ENCODE results near the gene SLC39A1.

Gene SLC39A1

GRCh38 chr1:153973525-153973924 is 10.2 kb upstream of the SLC39A1 start:
- DNase-seq: no peak

GRCh38 chr1:153973071-153973470 is 9.7 kb upstream of the SLC39A1 start:
- no peak for DNase-seq

DNA sequence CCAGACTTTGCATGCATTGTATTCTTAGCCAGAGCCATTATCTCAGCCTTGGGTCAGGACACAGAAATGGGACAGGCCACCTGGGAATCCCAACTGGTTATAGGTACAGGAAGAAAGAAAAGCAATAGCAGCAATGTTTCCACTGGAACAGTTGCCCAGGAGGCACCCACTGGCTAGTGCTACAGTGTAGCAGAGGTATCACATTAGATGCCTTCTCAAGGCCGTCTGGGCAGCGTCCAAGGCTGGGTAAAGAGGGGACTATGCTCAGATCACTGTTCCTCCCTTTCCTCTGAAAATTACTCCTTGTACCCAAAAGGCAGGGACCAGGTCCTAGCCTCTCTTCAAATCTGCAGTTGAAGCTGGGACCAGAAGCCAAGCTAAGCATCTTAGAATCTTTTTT is 7.0 kb upstream of the SLC39A1 start:
- no peak for DNase-seq

DNA sequence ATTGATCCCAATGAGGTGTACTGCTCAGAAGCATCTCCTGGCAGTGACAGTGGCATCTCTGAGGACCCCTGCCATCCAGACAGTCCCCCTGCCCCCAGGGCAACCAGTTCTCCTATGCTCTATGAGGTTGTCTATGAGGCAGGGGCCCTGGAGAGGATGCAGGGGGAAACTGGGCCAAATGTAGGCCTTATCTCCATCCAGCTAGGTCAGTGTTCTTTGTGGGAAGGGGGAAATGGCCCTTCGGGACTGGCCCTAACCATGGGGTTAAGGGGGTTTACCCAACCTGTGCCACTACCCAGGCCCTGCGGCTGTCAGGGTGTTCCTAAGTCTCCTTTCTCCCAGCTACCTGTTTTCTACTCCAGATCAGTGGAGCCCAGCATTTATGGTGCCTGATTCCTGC is 5.6 kb upstream of the SLC39A1 start:
- DNase-seq: no peak

DNA sequence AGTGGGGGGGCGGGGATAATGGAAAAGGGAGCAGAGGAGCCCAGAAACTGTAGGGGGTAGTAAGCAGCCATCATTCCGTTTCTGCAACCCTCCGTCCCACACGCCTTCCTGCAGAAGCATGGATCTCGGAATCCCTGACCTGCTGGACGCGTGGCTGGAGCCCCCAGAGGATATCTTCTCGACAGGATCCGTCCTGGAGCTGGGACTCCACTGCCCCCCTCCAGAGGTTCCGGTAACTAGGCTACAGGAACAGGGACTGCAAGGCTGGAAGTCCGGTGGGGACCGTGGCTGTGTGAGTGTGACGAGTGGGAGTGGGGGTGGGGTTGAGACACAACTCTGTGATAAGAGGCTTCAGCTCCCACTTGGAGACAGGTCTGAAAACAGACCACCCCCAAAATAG is 5.1 kb upstream of the SLC39A1 start:
- no peak for DNase-seq

DNA sequence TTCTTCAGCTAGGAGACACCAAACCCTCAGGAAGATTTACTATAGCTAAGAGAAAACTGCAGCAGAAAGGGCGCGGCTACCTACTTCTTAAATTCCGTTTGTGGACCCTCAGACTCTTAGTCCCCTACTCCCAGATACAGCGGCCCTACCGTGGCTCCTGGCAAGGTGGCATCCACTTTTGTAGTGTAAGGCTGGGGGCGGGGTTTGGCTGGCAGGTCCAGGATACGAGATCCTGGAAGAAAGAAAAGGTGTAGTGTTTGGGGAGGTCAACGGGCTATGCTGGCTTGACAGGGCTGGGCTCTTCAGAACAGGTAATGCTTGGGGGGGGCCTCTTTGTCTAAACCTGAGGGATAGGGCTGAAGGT is 4.6 kb upstream of the SLC39A1 start:
- DNase-seq: no peak

DNA sequence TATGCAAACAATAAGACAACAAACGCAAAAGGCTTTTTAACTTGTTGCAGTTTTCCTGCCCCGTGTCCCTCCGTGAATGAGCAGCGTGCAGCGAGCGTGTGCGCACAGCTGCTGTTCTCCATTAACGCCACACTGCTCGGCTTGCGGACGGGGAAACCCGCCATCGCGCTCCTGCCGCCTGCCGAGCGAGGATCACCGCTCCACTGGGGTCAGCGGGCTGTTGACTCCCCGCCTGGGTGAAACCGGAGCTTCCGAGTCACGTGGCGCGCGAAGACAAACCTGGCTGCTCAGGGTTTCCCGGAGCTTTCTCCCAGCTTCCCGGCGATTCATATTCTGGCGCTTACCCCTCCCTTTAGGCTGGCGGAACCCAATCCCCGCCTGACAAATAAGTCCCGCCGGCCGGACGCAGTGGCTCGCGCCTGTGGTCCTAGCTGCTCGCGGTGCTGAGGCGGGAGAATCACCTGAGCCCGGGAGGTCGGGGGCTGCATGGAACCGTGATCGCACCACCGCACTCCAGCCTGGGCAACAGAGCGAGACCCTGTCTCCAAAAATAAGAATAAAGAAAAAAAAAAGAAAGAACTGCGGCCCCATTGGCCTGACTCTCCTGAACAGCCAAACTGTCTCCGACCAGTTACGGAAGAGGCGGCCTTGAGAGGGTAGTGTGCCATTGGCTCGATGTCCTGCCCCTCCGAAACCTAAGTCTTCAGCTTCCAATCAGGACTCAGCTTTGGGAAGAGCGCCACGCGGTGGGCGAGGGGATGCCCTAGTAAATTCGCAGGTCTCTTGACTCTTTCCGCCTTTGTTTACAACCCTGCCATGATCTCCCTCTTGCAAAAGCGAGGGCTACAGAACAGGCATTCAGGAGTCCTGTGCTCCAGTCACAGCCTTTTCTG is 4.0 kb upstream of the SLC39A1 start, which contains the start of gene CREB3L4:
TSS of gene CREB3L4 (plus strand) at position 796 of the 893 bp plus-strand sequence. CDS start 624 bp downstream, outside the sequence.
- DNase-seq: peak; percentile 98

DNA sequence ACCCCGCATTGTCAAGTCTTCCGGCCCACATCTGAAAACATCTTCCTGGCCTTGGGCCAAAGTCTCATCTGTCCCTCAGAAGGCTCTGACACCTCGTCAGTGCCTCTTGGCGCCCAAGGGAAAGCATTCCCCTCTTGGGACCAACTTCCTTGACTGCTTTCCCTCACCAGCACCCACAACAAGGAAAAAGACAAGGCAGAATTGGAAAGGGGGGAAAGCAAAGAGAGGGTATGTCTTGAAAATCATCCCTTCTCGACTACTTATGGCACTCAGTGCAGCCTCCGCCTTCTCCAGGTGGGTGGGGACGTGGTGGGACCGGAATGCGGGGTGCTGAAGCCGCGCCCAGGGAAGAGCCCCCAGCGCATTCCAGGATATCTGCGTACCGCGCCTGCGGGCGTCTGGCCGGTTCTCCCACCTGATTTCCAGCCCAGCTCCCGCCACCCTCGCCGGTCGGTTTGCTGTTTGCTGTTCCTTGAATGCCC is 554 bp upstream of the SLC39A1 start:
- DNase-seq: no peak

DNA sequence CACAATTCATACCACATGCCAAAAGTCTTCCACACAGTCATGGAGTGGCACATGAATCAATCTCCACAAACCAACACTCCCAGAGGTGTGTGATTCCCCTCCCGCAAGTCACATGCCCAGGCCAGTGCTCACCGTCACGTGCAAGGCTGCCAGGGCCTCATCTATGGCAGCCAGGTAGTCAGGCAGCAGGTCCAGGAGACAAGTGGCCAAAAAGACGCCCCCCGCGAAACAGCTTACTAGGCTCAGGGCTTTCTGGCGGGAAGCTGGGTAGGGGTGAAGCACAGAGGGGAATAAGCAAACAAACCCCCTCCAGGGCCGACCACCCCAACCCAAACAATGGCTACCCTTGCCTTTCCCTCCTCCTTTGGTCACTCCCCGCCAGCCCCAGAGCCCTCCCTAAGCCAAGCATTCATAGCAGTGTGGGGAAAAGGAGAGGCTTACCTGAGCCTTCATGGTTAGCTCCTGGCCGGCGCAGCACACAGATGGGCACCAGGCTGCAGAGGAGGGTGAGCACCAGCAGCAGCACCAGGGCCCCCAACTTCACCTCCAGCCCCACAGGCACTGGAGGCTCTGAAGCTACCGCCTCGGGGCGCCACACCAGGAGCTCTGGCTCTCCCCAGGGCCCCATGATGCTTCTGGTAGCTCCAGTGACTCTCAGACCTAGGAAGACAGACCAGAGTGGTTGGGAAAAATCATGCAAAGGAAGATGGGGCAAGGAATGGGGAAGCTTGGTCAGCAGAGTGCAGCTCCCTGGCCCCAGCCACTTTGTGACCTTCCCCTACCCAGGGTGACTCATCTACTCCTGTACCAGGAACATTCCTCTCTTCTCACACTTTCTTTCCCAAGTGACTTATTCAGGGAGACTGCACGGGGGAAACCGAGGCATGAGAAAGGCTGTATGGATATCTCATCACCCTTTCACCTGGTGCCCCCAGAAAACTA is 978 bp downstream of the SLC39A1 start:
- DNase-seq: peak; percentile 46

DNA sequence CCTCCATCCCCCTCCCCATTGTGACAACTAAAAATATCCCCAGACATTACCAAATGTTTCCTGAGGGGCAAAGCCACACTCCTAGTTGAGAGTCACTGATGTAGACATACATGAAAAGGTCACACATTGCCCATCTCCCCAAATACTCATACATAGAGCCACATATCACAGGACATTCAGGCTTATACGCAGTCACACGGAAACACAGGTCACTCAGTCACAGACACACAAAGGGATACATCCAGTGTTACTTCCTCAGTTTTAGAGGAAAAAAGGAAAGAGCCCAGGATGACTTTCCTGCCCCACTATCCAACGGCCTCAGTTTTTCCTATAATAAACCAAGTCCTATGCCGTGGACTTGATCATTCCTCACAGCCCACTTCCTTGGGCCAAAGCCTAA is 1.9 kb downstream of the SLC39A1 start:
- DNase-seq: no peak

DNA sequence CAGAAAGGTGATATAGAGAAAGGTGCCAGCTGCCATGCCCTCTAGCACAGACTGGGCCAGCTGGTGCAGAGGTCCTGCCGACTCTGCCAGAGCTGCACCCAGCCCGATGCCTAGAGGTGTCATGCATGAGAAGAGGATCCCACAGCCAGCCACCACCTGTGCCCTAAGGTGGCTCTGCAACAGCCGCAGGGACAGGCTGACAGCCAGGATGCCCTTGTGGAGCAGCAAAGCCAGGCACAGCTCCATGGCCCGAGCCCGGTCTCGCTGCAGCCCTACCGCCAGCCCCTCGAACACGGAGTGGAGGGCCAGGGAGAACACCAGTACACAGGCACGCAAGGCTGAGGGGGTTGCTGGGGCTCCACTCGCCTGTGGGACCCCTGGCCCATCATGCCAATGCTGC is 3.1 kb downstream of the SLC39A1 start:
- no peak for DNase-seq

DNA sequence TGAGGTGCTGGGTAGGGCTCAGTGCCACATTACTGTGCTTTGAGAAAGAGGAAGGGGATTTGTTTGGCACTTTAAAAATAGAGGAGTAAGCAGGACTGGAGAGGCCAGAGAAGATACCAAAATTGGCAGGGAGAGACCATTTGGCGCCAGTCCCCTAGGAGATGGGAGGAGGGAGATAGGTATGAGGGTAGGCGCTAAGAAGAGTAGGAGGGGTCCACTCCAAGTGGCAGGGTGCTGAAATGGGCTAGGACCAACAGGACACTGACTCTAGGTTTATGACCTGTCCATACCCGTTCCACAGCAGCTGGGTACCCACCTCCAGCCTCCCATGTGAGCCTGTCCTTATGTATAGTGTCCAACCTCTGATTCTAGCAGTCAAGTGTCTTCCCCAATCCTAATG is 3.9 kb downstream of the SLC39A1 start:
- DNase-seq: no peak

DNA sequence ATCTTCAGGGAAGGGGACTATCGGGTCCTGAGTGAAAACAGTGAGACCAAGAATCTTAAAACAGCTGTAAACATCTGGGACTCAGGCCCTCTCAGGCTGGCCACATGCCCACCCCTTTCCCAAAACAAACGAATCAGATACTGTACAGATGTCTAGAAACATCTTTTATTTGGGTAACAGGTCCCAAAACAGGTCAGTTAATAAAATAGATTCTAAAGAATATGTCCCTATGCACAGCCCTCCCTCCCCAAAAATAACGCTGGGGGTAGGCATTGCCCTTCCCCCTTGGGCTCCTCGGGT is 4.4 kb downstream of the SLC39A1 start:
- DNase-seq: no peak

GRCh38 chr1:153958111-153958960 is 5.0 kb downstream of the SLC39A1 start, which contains the start of gene CRTC2:
Gene CRTC2 (minus strand): TSS chr1:153958612. CDS start chr1:153958497, 115 bp downstream.
- peak; percentile 99 for DNase-seq

DNA sequence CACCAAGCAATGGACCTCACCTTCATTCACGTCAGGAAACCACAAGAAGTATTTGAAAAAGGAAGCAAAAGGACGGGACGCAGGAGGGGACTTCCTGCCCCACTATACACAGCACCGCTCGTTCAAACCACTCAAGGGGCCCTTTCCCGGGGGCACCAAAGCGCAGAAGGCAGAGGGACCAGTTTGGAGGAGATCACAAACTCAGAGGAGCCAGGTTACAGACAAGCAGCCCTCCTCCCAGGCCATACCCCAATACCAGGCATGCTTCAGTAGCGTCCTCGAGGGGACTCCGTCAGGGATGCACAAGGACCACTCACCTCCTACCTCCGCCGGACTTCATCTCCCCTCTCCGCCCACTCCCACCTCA is 5.6 kb downstream of the SLC39A1 start:
- peak; percentile 18 for DNase-seq

GRCh38 chr1:153956997-153957715 is 6.2 kb downstream of the SLC39A1 start:
- no peak for DNase-seq

GRCh38 chr1:153954826-153955225 is 8.5 kb downstream of the SLC39A1 start:
- DNase-seq: no peak

GRCh38 chr1:153953859-153954365 is 9.4 kb downstream of the SLC39A1 start:
- DNase-seq: no peak

DNA sequence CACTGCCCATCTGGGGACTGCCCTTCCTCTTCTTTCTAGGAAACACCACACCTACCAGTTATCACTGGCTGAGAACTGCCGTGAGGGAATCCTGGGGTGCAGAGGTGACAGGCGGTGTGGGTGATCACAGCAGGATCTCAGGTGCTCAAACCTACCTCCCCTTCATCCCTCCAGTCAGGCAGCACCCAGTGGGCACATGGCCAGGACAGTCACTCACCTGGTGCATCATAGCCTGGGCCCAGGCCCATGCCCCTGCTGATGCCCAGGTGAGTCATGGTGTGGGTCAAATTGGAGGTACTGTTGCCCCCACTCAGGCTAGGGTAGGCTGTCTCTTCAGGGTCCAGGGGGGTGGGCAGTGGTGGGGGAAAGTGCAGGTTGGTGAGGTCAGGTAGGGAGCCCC is 11.5 kb downstream of the SLC39A1 start:
- no peak for DNase-seq

- DNase-seq: no peak
Observed at GRCh38 chr1:153951183-153951582, 12.2 kb downstream of the SLC39A1 start.

- peak; percentile 82 for DNase-seq
Observed at GRCh38 chr1:153946622-153947241, 16.6 kb downstream of the SLC39A1 start, which contains the start of gene DENND4B. Gene DENND4B (minus strand): TSS chr1:153946718. CDS start chr1:153944374, 2,344 bp downstream.
